Activated T-cell treated with anti-CD3 and anti-CD28 coated beads, Interleukin-2, amount 50 U/mL, for 24 hours (primary cell): ENCODE results near the gene ALKBH5.
"Not testable (repeated sequence)": the region's sequence is repeated elsewhere in the genome, so short reads cannot be mapped to it uniquely, and the experiment has no call there.

Source experiments
- DNase-seq: peaks from one replicate; pipeline ENCODE4 v3.0.0-alpha.2; 2020
- H3K27ac Mint-ChIP-seq: 2 replicates; pipeline ENCODE4 v1.8.0; 2020; ENCODE audit warnings: mild to moderate bottlenecking, mixed read lengths
- H3K27me3 Mint-ChIP-seq: 2 replicates; pipeline ENCODE4 v1.8.0; 2020; ENCODE audit warnings: mixed read lengths
- H3K36me3 Mint-ChIP-seq: 2 replicates; pipeline ENCODE4 v1.8.0; 2020; ENCODE audit warnings: low read depth, mixed read lengths
- H3K4me1 Mint-ChIP-seq: 2 replicates; pipeline ENCODE4 v1.8.0; 2020; ENCODE audit warnings: low read depth, mixed read lengths
- H3K4me3 Mint-ChIP-seq: 2 replicates; pipeline ENCODE4 v1.8.0; 2020; ENCODE audit warnings: mild to moderate bottlenecking, moderate library complexity, mixed read lengths
- H3K9me3 Mint-ChIP-seq: 2 replicates; pipeline ENCODE4 v1.8.0; 2020; ENCODE audit warnings: mixed read lengths

Gene ALKBH5

GRCh38 chr17:18213666-18214270, 30.1 kb downstream of the ALKBH5 start:
- Mint-ChIP-seq H3K9me3 (no peaks in the 10 kb centered on the region), H3K4me1 (no peaks in the 10 kb centered on the region), H3K4me3 (no peak overlapping the region), H3K27me3 (no peaks in the 10 kb centered on the region), H3K27ac (peak overlapping the region; percentile 52), H3K36me3 (peaks cover 28% of the 10 kb centered on the region)
- no peak for DNase-seq

- not testable (repeated sequence) for H3K4me1 Mint-ChIP-seq, H3K27me3 Mint-ChIP-seq, H3K9me3 Mint-ChIP-seq, H3K27ac Mint-ChIP-seq, H3K4me3 Mint-ChIP-seq, H3K36me3 Mint-ChIP-seq, DNase-seq
These were observed 33.3 kb downstream of the ALKBH5 start for GRCh38 chr17:18216906-18217305.

- no peaks in the 10 kb centered on the region for H3K9me3 Mint-ChIP-seq
- peak; percentile 83 for DNase-seq
- H3K27ac Mint-ChIP-seq = no peak overlapping the region
- no peak overlapping the region for H3K4me3 Mint-ChIP-seq
- no peaks in the 10 kb centered on the region for H3K27me3 Mint-ChIP-seq
- H3K4me1 Mint-ChIP-seq = no peaks in the 10 kb centered on the region
- H3K36me3 Mint-ChIP-seq = peaks cover 2% of the 10 kb centered on the region
These were observed 33.9 kb downstream of the ALKBH5 start for GRCh38 chr17:18217412-18218015.

GRCh38 chr17:18218756-18219415, 35.3 kb downstream of the ALKBH5 start:
- H3K27ac Mint-ChIP-seq = peak overlapping the region; percentile 11
- DNase-seq = no peak
- H3K9me3 Mint-ChIP-seq = no peaks in the 10 kb centered on the region
- no peaks in the 10 kb centered on the region for H3K27me3 Mint-ChIP-seq
- H3K4me3 Mint-ChIP-seq = no peak overlapping the region
- H3K4me1 Mint-ChIP-seq = no peaks in the 10 kb centered on the region
- no peaks in the 10 kb centered on the region for H3K36me3 Mint-ChIP-seq

GRCh38 chr17:18224053-18224386, 40.4 kb downstream of the ALKBH5 start:
- Mint-ChIP-seq H3K27me3 (no peaks in the 10 kb centered on the region), H3K9me3 (no peaks in the 10 kb centered on the region), H3K4me1 (peaks cover 30% of the 10 kb centered on the region), H3K4me3 (no peak overlapping the region), H3K36me3 (peaks cover 3% of the 10 kb centered on the region), H3K27ac (no peak overlapping the region)
- DNase-seq = no peak

GRCh38 chr17:18224387-18225120, 40.9 kb downstream of the ALKBH5 start:
- peak overlapping the region; percentile 68 for H3K4me3 Mint-ChIP-seq
- no peaks in the 10 kb centered on the region for H3K27me3 Mint-ChIP-seq
- peaks cover 3% of the 10 kb centered on the region for H3K36me3 Mint-ChIP-seq
- no peak for DNase-seq
- H3K27ac Mint-ChIP-seq = peak overlapping the region; percentile 33
- H3K9me3 Mint-ChIP-seq = no peaks in the 10 kb centered on the region
- peaks cover 30% of the 10 kb centered on the region for H3K4me1 Mint-ChIP-seq

DNA sequence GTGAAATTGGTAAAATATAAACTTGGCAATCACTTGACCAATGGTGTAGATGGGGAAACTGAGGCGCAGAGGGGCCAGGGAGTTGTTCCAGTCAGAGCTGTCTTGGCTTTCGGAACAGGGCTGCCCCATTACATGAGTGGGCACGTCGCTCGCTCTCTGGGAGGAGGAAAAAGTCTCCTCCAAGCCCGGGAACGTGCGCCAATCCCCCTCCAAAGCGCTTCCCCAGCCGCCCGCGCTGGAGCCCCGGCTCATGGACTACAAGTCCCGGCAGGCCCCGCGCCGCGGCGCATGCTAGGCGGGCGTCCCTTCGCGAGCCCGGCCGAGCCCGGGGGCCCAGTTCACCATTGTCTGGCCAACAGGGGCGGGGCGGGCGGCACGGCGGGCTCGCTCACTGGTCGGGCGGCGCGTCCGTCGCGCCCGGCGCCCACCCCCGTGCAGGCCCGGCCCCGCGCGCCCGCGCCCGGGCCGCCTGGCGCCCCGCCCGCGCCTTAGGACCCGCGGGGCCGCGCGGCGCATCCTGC, 41.6 kb downstream of the ALKBH5 start, which contains the start of gene LLGL1:
LLGL1 (plus strand) TSS at position 515 of the 521 bp plus-strand sequence. CDS start 48 bp downstream, outside the sequence.
- peak within 1 kb of the TSS; percentile 88 for H3K4me3 Mint-ChIP-seq
- peak; percentile 97 for DNase-seq
- peaks cover 3% of the 10 kb centered on the region for H3K36me3 Mint-ChIP-seq
- H3K4me1 Mint-ChIP-seq = peaks cover 30% of the 10 kb centered on the region
- peak within 1 kb of the TSS; percentile 88 for H3K27ac Mint-ChIP-seq
- no peaks in the 10 kb centered on the region for H3K9me3 Mint-ChIP-seq
- no peaks in the 10 kb centered on the region for H3K27me3 Mint-ChIP-seq

DNA sequence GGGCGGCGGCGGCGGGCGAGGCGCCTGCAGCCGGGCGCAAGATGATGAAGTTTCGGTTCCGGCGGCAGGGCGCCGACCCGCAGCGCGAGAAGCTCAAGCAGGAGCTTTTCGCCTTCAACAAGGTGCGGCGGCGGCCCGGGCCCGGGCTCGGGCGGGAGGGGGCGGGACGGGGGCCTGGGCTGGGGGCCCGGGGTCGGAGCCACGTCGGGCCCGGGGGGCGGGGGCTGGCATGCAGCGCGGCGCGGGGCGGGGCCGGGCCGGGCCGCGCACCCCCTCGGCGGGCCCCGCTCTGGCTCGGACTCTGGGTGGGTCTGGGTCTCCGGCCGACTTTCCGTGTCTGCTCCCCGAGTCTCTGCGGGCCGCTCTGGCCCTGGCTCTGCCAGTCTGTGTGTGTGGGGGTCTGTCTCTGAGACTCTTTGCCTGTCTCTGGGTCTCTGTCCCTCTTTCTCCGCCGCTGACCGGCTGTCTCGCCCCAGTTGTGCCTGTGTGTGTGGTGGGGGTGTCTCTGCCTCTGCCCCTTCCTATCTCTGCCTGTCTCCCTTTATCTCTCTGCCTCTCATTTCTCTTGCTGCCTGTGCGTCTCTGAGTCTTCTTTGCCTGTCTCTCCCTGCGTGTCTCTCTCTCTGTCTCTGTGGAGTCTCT, 42.1 kb downstream of the ALKBH5 start:
- Mint-ChIP-seq H3K27me3 (no peaks in the 10 kb centered on the region), H3K4me1 (peaks cover 30% of the 10 kb centered on the region), H3K27ac (peak overlapping the region; percentile 88), H3K36me3 (peaks cover 3% of the 10 kb centered on the region), H3K9me3 (no peaks in the 10 kb centered on the region), H3K4me3 (peak overlapping the region; percentile 88)
- no peak for DNase-seq

DNA sequence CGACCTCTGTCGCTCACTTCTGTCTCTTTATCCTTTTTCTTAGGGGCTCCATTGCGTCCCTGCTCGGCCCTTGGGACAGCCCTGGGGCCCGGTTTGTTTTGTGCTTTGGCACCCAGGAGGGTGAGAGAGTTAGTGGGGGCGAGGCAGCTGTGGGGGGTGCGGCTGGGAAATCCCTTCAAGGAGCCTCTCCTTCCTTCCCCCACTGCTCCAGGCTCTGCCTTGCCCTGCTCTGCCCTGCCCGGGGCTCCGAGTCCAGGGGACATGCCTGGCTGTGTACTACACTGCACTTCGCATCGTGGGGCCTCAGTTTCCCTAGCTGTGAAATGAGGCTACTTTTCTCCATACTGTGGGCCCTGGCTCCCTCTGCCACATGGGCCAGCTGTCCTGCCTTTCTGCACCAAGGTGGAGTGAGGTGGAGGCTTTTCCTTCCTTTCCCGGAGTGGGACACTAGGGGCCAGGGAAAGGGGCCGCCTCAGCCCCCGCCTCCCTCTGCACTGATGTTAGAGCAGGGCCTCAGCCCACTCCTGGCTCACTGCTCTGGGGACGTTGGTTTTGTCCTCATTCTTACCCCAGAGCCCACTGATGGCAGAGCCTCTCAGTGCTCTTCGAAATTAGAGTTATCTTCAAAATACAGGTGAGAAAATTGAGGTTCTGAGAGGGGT, 42.8 kb downstream of the ALKBH5 start:
- Mint-ChIP-seq H3K4me1 (peaks cover 30% of the 10 kb centered on the region), H3K36me3 (peaks cover 3% of the 10 kb centered on the region)
- DNase-seq = no peak

DNA sequence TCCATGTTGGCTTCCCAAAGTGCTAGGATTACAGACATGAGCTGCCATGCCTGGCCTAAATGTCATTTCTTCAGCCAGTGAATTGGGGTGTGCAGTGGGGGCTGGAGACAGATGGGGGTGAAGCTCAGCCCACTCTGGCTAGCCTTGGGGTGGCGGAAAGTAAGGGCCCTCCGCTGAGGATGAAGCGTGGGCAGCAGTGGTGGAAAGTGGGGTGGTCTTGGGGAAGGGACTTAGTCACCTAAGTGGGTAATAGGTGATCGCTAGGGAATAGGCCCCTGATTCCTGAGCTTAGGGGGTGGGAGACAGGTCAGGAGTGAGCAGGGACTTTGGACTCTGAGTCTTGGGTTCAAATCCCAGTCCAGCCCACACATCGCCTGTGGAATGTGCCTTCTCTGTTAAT, 44.0 kb downstream of the ALKBH5 start:
- H3K27me3 Mint-ChIP-seq = no peaks in the 10 kb centered on the region
- H3K4me1 Mint-ChIP-seq = peaks cover 30% of the 10 kb centered on the region
- peaks cover 10% of the 10 kb centered on the region for H3K36me3 Mint-ChIP-seq
- H3K4me3 Mint-ChIP-seq = no peak overlapping the region
- H3K9me3 Mint-ChIP-seq = no peaks in the 10 kb centered on the region
- DNase-seq = no peak
- H3K27ac Mint-ChIP-seq = no peak overlapping the region

More for the DNA sequence above, 42.8 kb downstream of the ALKBH5 start:
- no peaks in the 10 kb centered on the region for H3K9me3 Mint-ChIP-seq
- no peaks in the 10 kb centered on the region for H3K27me3 Mint-ChIP-seq
- peak overlapping the region; percentile 88 for H3K4me3 Mint-ChIP-seq
- H3K27ac Mint-ChIP-seq = peak overlapping the region; percentile 88

GRCh38 chr17:18228176-18228682, 44.6 kb downstream of the ALKBH5 start:
- Mint-ChIP-seq H3K9me3 (no peaks in the 10 kb centered on the region), H3K4me3 (no peak overlapping the region), H3K27me3 (no peaks in the 10 kb centered on the region)

GRCh38 chr17:18229254-18229653, 45.6 kb downstream of the ALKBH5 start:
- no peak for DNase-seq
- Mint-ChIP-seq H3K27me3 (no peaks in the 10 kb centered on the region), H3K27ac (no peak overlapping the region), H3K36me3 (peaks cover 14% of the 10 kb centered on the region), H3K4me1 (peaks cover 30% of the 10 kb centered on the region), H3K9me3 (no peaks in the 10 kb centered on the region), H3K4me3 (no peak overlapping the region)

More at GRCh38 chr17:18228176-18228682, 44.6 kb downstream of the ALKBH5 start:
- Mint-ChIP-seq H3K27ac (no peak overlapping the region), H3K36me3 (peaks cover 10% of the 10 kb centered on the region), H3K4me1 (peaks cover 30% of the 10 kb centered on the region)
- no peak for DNase-seq

GRCh38 chr17:18229771-18230170, 46.1 kb downstream of the ALKBH5 start:
- Mint-ChIP-seq H3K9me3 (no peaks in the 10 kb centered on the region), H3K27ac (no peak overlapping the region), H3K36me3 (peaks cover 19% of the 10 kb centered on the region), H3K4me1 (peaks cover 30% of the 10 kb centered on the region), H3K4me3 (no peak overlapping the region), H3K27me3 (no peaks in the 10 kb centered on the region)
- DNase-seq = no peak
